ENCODE data around the gene CCDC185.

The CCDC185 gene

DNA sequence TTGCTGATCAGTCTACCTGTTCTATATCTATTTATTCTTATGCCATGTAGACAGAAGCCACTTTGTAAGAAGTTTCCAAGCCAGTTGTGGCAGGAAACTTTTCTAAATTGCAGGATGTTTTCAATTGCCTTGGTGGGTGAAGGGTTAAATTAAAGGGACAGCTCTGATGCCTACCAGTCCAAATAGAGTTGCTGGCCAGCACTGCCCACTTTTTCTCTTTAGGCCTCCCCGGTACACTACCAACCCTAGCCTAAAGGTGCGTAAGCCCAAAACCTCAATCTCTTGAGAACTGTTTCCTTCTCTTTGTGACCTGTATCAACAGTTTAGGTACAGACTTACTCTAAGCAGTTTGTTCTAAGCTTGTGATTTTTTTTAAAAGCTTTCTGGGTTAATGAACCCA is 44.8 kb upstream of the CCDC185 start:
- H3K4me3 ChIP-seq (ENCODE audit: low read depth, low read length) = no peak overlapping the region
- TF ChIP-seq, protein P1, sequence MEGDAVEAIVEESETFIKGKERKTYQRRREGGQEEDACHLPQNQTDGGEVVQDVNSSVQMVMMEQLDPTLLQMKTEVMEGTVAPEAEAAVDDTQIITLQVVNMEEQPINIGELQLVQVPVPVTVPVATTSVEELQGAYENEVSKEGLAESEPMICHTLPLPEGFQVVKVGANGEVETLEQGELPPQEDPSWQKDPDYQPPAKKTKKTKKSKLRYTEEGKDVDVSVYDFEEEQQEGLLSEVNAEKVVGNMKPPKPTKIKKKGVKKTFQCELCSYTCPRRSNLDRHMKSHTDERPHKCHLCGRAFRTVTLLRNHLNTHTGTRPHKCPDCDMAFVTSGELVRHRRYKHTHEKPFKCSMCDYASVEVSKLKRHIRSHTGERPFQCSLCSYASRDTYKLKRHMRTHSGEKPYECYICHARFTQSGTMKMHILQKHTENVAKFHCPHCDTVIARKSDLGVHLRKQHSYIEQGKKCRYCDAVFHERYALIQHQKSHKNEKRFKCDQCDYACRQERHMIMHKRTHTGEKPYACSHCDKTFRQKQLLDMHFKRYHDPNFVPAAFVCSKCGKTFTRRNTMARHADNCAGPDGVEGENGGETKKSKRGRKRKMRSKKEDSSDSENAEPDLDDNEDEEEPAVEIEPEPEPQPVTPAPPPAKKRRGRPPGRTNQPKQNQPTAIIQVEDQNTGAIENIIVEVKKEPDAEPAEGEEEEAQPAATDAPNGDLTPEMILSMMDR (IDR thresholded peaks at IDR 0.05; ENCODE audit: control insufficient read depth, extremely low read depth, insufficient read depth) = no peak
- DNase-seq (ENCODE audit: low read depth) = no peak

DNA sequence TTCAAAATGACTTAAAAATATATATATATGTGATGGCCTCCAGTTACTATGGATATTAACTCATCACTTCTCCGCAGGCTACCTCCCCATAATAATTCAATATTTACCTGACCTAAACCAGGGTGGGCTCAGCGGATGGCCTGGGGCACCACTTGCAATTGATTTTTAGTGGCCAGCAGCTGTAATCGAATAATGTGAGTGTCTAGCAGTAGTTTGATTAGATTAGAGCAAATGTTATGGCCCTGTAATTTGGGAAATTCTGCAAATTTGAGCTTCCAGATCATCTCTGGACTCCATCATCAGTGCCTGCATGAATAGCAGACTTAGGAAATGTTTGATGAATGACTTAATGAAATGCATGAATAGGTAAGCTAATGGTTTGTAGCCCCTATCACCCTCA is 44.0 kb upstream of the CCDC185 start:
- TF ChIP-seq, protein P1 (IDR thresholded peaks at IDR 0.05; ENCODE audit: control insufficient read depth, extremely low read depth, insufficient read depth) = no peak
- H3K4me3 ChIP-seq (ENCODE audit: low read depth, low read length) = no peak overlapping the region
- no peak for DNase-seq (ENCODE audit: low read depth)

DNA sequence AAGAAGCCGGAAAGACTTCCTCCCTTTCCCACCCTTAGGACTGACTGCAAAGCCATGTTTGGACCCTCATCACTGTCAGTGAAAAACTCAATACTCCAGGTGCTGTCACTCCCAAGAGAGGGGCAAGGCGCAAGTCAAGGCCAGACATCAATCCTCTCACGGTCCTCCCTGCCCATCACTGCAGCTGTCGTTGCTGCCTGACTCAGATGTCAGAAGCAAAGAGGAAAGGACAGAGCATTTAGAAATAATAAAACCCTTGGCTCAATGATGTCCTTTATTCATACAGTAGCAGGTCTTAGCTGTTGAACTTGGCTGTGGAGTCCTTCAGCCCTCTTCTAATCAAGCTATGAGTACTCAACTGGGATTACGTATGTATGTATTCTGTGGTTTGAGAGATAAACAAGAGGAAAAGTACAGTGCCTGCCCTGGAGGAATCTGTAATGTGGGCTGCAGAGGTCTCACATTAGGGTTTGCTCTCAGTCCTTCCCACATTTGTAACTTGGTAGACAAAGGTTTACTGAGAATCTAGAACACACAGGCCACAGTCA is 42.8 kb upstream of the CCDC185 start:
- no peak for DNase-seq (ENCODE audit: low read depth)

DNA sequence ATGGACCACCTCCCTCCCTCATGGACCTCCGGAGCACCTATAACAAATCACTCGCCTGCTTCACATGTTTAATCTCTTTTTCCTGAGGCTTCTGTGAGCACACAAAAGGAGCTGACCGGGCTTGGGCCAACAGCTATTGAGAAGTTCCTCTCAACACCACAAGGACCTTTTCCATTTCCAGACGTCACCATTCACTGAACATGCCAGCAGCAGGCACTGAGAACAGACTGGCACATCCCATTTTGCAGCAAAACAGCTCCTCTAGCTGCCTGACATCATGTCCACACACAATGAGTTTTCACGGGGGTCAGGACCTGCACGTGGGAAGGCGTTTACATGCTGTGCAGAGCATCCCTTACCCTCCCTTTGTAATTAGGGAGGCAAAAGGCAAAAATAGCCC is 40.3 kb upstream of the CCDC185 start:
- H3K4me3 ChIP-seq (ENCODE audit: low read depth, low read length) = no peak overlapping the region
- no peak for DNase-seq (ENCODE audit: low read depth)
- TF ChIP-seq, protein P1 (IDR thresholded peaks at IDR 0.05; ENCODE audit: control insufficient read depth, extremely low read depth, insufficient read depth) = no peak

More for the DNA sequence above, 42.8 kb upstream of the CCDC185 start:
- H3K4me3 ChIP-seq (ENCODE audit: low read depth, low read length) = no peak overlapping the region
- TF ChIP-seq, protein P1 (IDR thresholded peaks at IDR 0.05; ENCODE audit: control insufficient read depth, extremely low read depth, insufficient read depth) = no peak

DNA sequence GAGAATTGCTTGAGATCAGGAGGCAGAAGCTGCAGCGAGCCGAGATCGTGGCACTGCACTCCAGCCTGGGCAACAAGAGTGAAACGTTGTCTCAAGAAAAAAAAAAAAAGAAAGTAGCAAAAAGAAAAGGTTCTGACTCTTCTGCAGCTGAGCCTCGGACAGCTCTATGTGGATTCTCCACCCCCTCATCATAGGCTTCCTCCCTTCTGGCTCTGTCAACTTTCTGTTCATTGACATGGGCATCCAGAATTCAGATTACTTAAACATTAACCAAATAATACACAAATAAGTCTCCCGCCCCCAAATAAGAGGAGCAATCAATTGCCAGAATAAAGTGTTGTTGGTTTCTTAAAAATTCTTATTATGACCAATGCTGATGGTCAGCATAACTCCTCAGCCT is 39.3 kb upstream of the CCDC185 start:
- no peak for DNase-seq (ENCODE audit: low read depth)
- H3K4me3 ChIP-seq (ENCODE audit: low read depth, low read length) = no peak overlapping the region
- TF ChIP-seq, protein P1 (IDR thresholded peaks at IDR 0.05; ENCODE audit: control insufficient read depth, extremely low read depth, insufficient read depth) = no peak

DNA sequence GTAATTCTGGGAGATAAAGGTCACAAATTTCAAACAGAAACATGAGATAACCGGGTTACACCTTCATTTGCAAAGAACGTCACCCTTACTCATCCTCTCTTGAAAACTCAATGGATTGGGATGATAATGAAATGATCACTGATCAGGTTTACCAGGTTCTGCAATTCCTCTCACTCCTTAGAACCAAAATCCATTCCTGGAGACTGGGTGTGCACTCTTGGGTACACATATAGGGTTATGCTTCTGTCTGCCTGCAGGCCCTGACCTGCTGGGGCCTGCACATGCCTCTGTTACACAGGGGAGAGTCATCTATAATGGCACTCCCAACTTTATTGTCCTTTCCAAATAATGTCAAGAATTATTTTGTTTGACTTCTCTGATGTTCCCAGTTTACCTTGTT is 37.5 kb upstream of the CCDC185 start:
- TF ChIP-seq, protein P1 (IDR thresholded peaks at IDR 0.05; ENCODE audit: control insufficient read depth, extremely low read depth, insufficient read depth) = no peak
- H3K4me3 ChIP-seq (ENCODE audit: low read depth, low read length) = no peak overlapping the region
- DNase-seq (ENCODE audit: low read depth) = no peak

DNA sequence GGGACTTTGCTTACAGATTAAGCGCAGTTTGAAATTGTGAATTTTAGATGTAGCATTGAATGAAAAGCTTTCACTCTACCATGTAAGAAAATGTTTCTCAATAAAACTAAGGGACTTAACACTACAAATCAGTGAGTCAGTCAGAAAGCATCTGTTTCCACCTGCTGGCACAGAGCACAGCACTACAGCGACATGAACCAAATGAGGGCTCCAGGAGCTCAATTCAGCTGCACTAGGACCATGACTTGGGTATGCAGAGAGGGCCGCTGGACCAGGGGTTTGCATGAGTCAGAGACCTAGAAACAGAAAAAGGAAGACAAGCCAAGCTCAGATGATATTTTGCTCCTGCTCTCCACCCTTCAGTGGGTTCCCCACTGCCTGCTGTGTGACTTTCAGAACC is 34.4 kb upstream of the CCDC185 start:
- no peak for DNase-seq (ENCODE audit: low read depth)
- TF ChIP-seq, protein P1 (IDR thresholded peaks at IDR 0.05; ENCODE audit: control insufficient read depth, extremely low read depth, insufficient read depth) = no peak

More for the DNA sequence above, 34.4 kb upstream of the CCDC185 start:
- H3K4me3 ChIP-seq (ENCODE audit: low read depth, low read length) = no peak overlapping the region

Measured in LNCaP clone FGC (cell line).